HAP-1 (cell line): ENCODE data around the gene RAPGEF1.

Source experiments
- DNase-seq, 2 experiments: peaks; one replicate each; pipeline ENCODE4 v3.0.0-alpha.2; 2016 to 2020; ENCODE audit warnings: low spot score in 2 of 2
- H3K27me3 ChIP-seq: fragments of 250-450 bp; sonication (Bioruptor Pico); 2 replicates; pipeline ENCODE4 v1.5.1; 2020; ENCODE audit warnings: low read depth, mild to moderate bottlenecking, moderate library complexity
- H3K36me3 ChIP-seq: fragments of 250-450 bp; sonication (Bioruptor Pico); replicated peaks from 2 replicates; pipeline ENCODE4 v1.5.1; 2020; ENCODE audit warnings: mild to moderate bottlenecking
- H3K4me1 ChIP-seq: fragments of 250-450 bp; sonication (Bioruptor Pico); 2 replicates; pipeline ENCODE4 v1.5.1; 2020; ENCODE audit warnings: mild to moderate bottlenecking
- H3K4me3 ChIP-seq: fragments of 250-450 bp; sonication (Bioruptor Pico); 2 replicates; pipeline ENCODE4 v1.5.1; 2020; ENCODE audit warnings: mild to moderate bottlenecking, moderate library complexity
- H3K9me3 ChIP-seq: fragments of 250-450 bp; sonication (Bioruptor Pico); 2 replicates; pipeline ENCODE4 v1.5.1; 2020; ENCODE audit warnings: mild to moderate bottlenecking, moderate library complexity
- in situ Hi-C: fragments of 300-500 bp; cut with MboI; formaldehyde crosslinking; loops from 3 replicates; pipeline ENCODE4 v1.14.3; 2020; ENCODE audit warnings: low sequenced_read_pairs, inconsistent platforms, mixed read lengths

The RAPGEF1 gene

DNA sequence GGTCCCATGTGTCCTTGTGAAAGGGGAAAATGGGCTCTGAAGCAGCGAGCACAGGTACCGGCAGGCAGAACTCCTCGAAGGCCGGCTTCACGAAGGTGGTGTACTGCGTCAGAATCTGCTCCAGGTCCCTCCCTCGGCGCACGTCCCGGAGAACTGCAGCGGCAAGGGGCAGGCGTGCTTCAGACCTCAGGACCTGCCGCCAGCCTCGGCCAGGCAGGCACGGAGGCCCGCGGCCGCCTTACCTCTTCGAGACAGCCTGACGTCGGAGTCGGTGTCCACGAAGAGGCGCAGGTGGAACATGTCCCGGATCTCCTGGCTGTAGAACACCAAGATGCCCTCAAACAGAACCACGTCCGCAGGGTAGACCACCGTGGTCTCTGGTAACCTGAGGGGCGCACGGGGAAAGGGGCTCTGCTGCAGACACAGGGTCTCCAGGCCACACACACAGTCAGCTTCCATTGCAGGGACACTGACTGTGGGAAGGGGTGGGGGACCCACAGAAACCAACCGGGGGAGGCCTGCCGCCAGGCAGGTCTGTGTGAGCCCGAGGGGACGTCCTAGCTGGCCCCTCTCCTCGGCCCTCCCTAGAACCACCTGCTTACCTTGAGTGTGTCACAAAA lies 210.9 kb downstream of the RAPGEF1 start:
- Histone ChIP-seq H3K9me3 (no peaks in the 10 kb centered on the region), H3K4me1 (no peaks in the 10 kb centered on the region; the same call in 1 of the 2 replicates), H3K36me3 (peaks cover 55% of the 10 kb centered on the region), H3K4me3 (no peak overlapping the region), H3K27me3 (no peaks in the 10 kb centered on the region)
- DNase-seq: no peak
- in situ Hi-C loops: no loop called here

DNA sequence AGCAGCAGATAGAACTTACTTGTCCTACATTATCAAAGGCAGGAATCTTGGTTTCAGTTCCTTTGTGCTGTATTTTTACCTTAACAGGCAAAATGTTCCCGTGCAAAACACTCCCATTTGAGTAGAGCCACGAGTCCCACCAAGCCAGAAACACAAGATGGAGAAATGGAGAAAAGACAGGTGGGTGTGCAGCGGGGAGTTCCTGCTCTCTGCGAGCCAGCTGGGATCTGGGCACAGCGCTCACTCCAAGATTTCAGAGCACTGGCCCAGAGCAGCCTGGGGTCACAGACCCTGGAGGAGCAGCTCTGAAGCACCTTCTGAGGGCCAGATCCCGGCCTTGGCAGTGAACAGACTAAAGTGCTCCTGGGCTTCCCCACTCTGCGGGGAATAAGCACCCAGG lies 211.7 kb downstream of the RAPGEF1 start:
- peaks cover 63% of the 10 kb centered on the region for H3K36me3 ChIP-seq
- no peak overlapping the region for H3K4me3 ChIP-seq
- H3K4me1 ChIP-seq: no peaks in the 10 kb centered on the region; the same call in 1 of the 2 replicates
- no peaks in the 10 kb centered on the region for H3K9me3 ChIP-seq
- DNase-seq: no peak
- H3K27me3 ChIP-seq: no peaks in the 10 kb centered on the region
- in situ Hi-C loops: no loop called here
